Ectodermal cell (in vitro differentiated cells): ENCODE data around the gene WDPCP.
"Not testable (repeated sequence)": the region's sequence is repeated elsewhere in the genome, so short reads cannot be mapped to it uniquely, and the experiment has no call there.

Experiments
- H3K27ac ChIP-seq: 2 replicates; pipeline ENCODE4 v1.7.0; 2013; ENCODE audit warnings: mild to moderate bottlenecking, low read depth, low read length; ENCODE audit not compliant: insufficient read depth, poor library complexity, severe bottlenecking
- H3K27me3 ChIP-seq: 2 replicates; pipeline ENCODE4 v1.7.0; 2013; ENCODE audit warnings: mild to moderate bottlenecking, low read length; ENCODE audit not compliant: insufficient read depth, control insufficient read depth, poor library complexity, severe bottlenecking
- H3K36me3 ChIP-seq: one replicate; pipeline ENCODE4 v1.7.0; 2013; ENCODE audit warnings: low read length; ENCODE audit not compliant: control insufficient read depth, insufficient read depth
- H3K4me1 ChIP-seq: one replicate; pipeline ENCODE4 v1.7.0; 2013; ENCODE audit warnings: low read length; ENCODE audit not compliant: control insufficient read depth, insufficient read depth
- H3K4me3 ChIP-seq: 2 replicates; pipeline ENCODE4 v1.7.0; 2013; ENCODE audit warnings: low read depth, low read length, control low read depth; ENCODE audit not compliant: insufficient read depth
- H3K9me3 ChIP-seq: 2 replicates; pipeline ENCODE4 v1.7.0; 2013; ENCODE audit warnings: mild to moderate bottlenecking, low read length, moderate library complexity; ENCODE audit not compliant: control insufficient read depth
- WGBS, 2 experiments: methylation state at CpG; one replicate each; pipeline ENCODE4 v1.1.7; 2013; ENCODE audit warnings: missing lambda C conversion rate in 2 of 2; 5-methylcytosine and 5-hydroxymethylcytosine counted together

WDPCP gene

DNA sequence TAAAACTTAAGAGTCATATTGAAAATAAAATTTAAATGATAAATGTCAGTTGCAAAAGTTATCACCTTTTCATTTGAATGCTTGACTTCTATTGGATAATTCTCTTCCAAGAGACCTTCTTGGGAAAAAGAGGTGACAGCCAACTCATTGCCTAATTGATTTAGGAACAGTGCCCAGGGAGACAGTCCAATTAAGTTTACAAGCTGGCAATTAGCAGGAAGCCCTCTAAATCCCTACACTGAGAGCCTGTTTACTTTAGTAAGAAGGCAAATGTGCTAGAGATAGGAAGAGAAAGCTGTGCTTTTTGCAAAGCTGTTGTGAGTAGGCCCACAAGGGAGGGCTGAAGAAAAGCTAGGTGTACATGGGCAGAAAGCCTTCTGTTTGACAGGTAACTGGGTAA, 189.1 kb downstream of the WDPCP start:
- Histone ChIP-seq H3K4me3 (no peak overlapping the region), H3K36me3 (no peaks in the 10 kb centered on the region), H3K9me3 (no peaks in the 10 kb centered on the region), H3K4me1 (no peaks in the 10 kb centered on the region), H3K27ac (no peak overlapping the region), H3K27me3 (no peaks in the 10 kb centered on the region)

- H3K27me3 ChIP-seq, result no peaks in the 10 kb centered on the region
- no peak overlapping the region for H3K4me3 ChIP-seq
- no peaks in the 10 kb centered on the region for H3K4me1 ChIP-seq
- no peaks in the 10 kb centered on the region for H3K9me3 ChIP-seq
- H3K36me3 ChIP-seq, result no peaks in the 10 kb centered on the region
- 91 to 98% methylated on average over 4 of the region's 4 CpGs for WGBS, 2 experiments
- no peak overlapping the region for H3K27ac ChIP-seq
Measured at GRCh38 chr2:63379451-63379850, 208.8 kb downstream of the WDPCP start.

GRCh38 chr2:63378589-63378988, 209.7 kb downstream of the WDPCP start:
- H3K27me3 ChIP-seq, result no peaks in the 10 kb centered on the region
- no CpG with 5 or more reads among the region's 1 CpG for WGBS, 2 experiments
- no peak overlapping the region for H3K4me3 ChIP-seq

GRCh38 chr2:63374341-63374740, 213.9 kb downstream of the WDPCP start:
- no peaks in the 10 kb centered on the region for H3K27me3 ChIP-seq
- H3K4me3 ChIP-seq, result no peak overlapping the region
- H3K27ac ChIP-seq, result no peak overlapping the region
- WGBS, 2 experiments, result 89 to 100% methylated on average over 1 of the region's 2 CpGs
- no peaks in the 10 kb centered on the region for H3K9me3 ChIP-seq
- H3K4me1 ChIP-seq, result no peaks in the 10 kb centered on the region
- no peaks in the 10 kb centered on the region for H3K36me3 ChIP-seq

More at GRCh38 chr2:63378589-63378988, 209.7 kb downstream of the WDPCP start:
- Histone ChIP-seq H3K4me1 (no peaks in the 10 kb centered on the region), H3K27ac (no peak overlapping the region), H3K9me3 (no peaks in the 10 kb centered on the region), H3K36me3 (no peaks in the 10 kb centered on the region)

- no peak overlapping the region for H3K27ac ChIP-seq
- no peaks in the 10 kb centered on the region for H3K27me3 ChIP-seq
- H3K36me3 ChIP-seq, result no peaks in the 10 kb centered on the region
- no peaks in the 10 kb centered on the region for H3K4me1 ChIP-seq
- no peaks in the 10 kb centered on the region for H3K9me3 ChIP-seq
- no peak overlapping the region for H3K4me3 ChIP-seq
- WGBS, 2 experiments, result 86% methylated on average over 3 of the region's 3 CpGs
Measured at GRCh38 chr2:63372549-63372948, 215.7 kb downstream of the WDPCP start.

DNA sequence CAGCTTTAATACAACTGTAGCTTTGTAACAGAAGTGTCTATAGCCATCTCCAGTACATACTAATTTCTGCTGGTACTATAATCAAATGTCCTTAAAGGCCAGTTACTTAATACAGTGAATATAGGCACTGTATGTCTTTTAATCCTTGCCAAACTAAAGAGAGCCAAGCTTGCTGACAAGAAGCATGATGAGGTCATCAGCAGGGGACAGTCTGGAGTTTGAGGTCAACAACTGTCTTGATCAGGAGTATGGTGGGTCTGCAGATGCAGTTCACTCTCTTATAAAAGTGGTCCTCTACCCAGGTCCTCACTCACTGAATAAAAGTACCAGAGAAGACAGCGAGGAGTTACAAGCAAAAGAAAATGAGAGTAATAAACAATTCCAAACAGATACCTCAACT, 219.1 kb downstream of the WDPCP start:
- Histone ChIP-seq H3K27ac (no peak overlapping the region), H3K4me3 (no peak overlapping the region), H3K4me1 (no peaks in the 10 kb centered on the region), H3K9me3 (no peaks in the 10 kb centered on the region), H3K36me3 (no peaks in the 10 kb centered on the region), H3K27me3 (no peaks in the 10 kb centered on the region)
- WGBS, 2 experiments, result 100% methylated on average over 1 of the region's 1 CpG

- no peak overlapping the region for H3K27ac ChIP-seq
- H3K4me3 ChIP-seq, result no peak overlapping the region
- H3K36me3 ChIP-seq, result no peaks in the 10 kb centered on the region
- no peaks in the 10 kb centered on the region for H3K4me1 ChIP-seq
- WGBS, 2 experiments, result 100% methylated on average over 1 of the region's 1 CpG; no CpG with 5 or more reads in 1 of the 2 experiments
- H3K9me3 ChIP-seq, result no peaks in the 10 kb centered on the region
- no peaks in the 10 kb centered on the region for H3K27me3 ChIP-seq
Measured at GRCh38 chr2:63364866-63365265, 223.4 kb downstream of the WDPCP start.

- H3K27ac ChIP-seq, result not testable (repeated sequence)
- WGBS, 2 experiments, result 71 to 100% methylated on average over 1 of the region's 1 CpG
Measured at GRCh38 chr2:63357722-63358121, 230.6 kb downstream of the WDPCP start.

DNA sequence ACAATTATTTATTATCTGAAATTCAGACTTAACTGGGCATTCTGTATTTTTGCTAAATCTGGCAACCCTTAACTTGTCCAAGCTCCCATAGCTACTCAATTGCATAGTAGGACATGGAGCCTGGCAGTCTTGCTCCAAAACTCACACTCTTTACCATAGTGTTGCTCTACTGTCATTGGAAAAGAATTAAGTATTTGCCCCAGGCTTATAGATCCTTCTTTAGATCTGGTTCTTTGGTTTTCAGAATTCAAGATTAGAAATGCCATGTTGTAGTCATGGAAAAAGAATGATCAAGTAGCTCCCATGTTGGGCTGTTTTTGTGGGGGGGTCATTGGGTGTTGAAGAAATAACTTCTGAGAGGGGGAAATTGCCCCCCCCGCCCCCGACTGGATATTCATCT, 240.9 kb downstream of the WDPCP start:
- Histone ChIP-seq H3K36me3 (no peaks in the 10 kb centered on the region), H3K4me3 (no peak overlapping the region), H3K9me3 (no peaks in the 10 kb centered on the region), H3K4me1 (no peaks in the 10 kb centered on the region), H3K27me3 (no peaks in the 10 kb centered on the region), H3K27ac (no peak overlapping the region)
- 86 to 91% methylated on average over 2 of the region's 2 CpGs for WGBS, 2 experiments

More at GRCh38 chr2:63357722-63358121, 230.6 kb downstream of the WDPCP start:
- H3K36me3 ChIP-seq, H3K9me3 ChIP-seq, H3K27me3 ChIP-seq, H3K4me1 ChIP-seq, H3K4me3 ChIP-seq: not testable (repeated sequence)

DNA sequence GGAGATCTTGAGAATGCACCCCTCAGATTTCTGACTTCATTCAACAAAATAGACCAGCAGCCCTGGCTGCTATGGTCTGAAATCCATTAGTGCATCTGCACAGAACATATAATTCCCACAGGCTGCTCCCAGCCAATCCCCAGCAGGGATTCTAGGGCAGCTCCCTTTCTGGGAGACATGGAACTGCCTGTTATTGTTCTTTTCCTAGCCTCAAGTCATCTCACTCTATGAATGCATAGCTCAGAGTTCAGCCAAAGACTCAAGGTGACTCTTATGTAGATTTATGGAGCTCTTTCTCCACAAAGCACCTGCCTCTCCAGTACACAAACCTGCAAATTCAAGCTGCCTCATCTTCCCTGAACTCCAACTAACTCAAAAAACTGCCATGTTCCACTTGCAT, 241.9 kb downstream of the WDPCP start:
- H3K9me3 ChIP-seq, result no peaks in the 10 kb centered on the region
- no peak overlapping the region for H3K27ac ChIP-seq
- H3K4me3 ChIP-seq, result no peak overlapping the region
- H3K27me3 ChIP-seq, result no peaks in the 10 kb centered on the region
- H3K36me3 ChIP-seq, result no peaks in the 10 kb centered on the region
- H3K4me1 ChIP-seq, result no peaks in the 10 kb centered on the region

DNA sequence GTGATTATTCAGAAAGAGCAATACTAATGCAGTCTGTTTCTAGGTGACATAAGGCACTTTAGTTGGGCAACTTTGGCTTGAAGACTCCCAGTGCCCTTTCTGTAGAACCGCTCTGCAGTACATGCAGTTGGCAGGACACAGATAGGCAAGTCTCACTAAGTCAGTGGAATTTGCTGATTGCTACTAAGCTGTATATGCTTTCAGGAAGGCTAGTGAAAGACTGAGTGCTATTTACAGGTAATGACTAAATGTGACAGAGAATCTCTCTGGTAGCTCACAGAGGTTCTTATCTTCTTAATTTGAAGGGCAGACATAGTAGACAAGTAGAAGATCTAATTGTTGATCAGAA, 243.0 kb downstream of the WDPCP start:
- H3K27me3 ChIP-seq, result no peaks in the 10 kb centered on the region
- no peak overlapping the region for H3K4me3 ChIP-seq
- H3K9me3 ChIP-seq, result no peaks in the 10 kb centered on the region
- no peaks in the 10 kb centered on the region for H3K36me3 ChIP-seq
- H3K27ac ChIP-seq, result no peak overlapping the region
- 92 to 95% methylated on average over 1 of the region's 1 CpG for WGBS, 2 experiments
- H3K4me1 ChIP-seq, result no peaks in the 10 kb centered on the region
